HG03342 (cell line): ENCODE data around the gene CAPN2.
"Not testable (repeated sequence)": the region's sequence is repeated elsewhere in the genome, so short reads cannot be mapped to it uniquely, and the experiment has no call there.

ENCODE experiments used
- ATAC-seq: cut with Tn5 transposase; IDR thresholded peaks from one replicate; pipeline ENCODE4 v1.9.1; 2021; ENCODE audit warnings: mild to moderate bottlenecking, moderate library complexity; ENCODE audit not compliant: unreplicated experiment

Gene CAPN2

GRCh38 chr1:223716302-223716862 lies 4.0 kb downstream of the CAPN2 start:
- ATAC-seq = peak; percentile 41

GRCh38 chr1:223717123-223717522 lies 4.8 kb downstream of the CAPN2 start:
- ATAC-seq = no peak

- no peak for ATAC-seq
These were observed 5.5 kb downstream of the CAPN2 start for GRCh38 chr1:223717695-223718363.

GRCh38 chr1:223718850-223719249 lies 6.5 kb downstream of the CAPN2 start:
- ATAC-seq = no peak

- no peak for ATAC-seq
These were observed 8.7 kb downstream of the CAPN2 start for GRCh38 chr1:223720971-223721591.

- no peak for ATAC-seq
These were observed 9.6 kb downstream of the CAPN2 start for GRCh38 chr1:223721658-223722607.

- no peak for ATAC-seq
These were observed 11.1 kb downstream of the CAPN2 start for GRCh38 chr1:223723351-223723904.

GRCh38 chr1:223724376-223724775 lies 12.0 kb downstream of the CAPN2 start:
- ATAC-seq = no peak

- no peak for ATAC-seq
These were observed 13.2 kb downstream of the CAPN2 start for GRCh38 chr1:223725578-223725977.

GRCh38 chr1:223726380-223727001 lies 14.2 kb downstream of the CAPN2 start:
- ATAC-seq = peak; percentile 97

GRCh38 chr1:223727541-223727940 lies 15.2 kb downstream of the CAPN2 start:
- ATAC-seq = no peak

- ATAC-seq = no peak
These were observed 17.6 kb downstream of the CAPN2 start for GRCh38 chr1:223729906-223730305.

- ATAC-seq = no peak
These were observed 18.3 kb downstream of the CAPN2 start for GRCh38 chr1:223730479-223731132.

- no peak for ATAC-seq
These were observed 18.9 kb downstream of the CAPN2 start for GRCh38 chr1:223731133-223731770.

GRCh38 chr1:223732993-223733798 lies 20.9 kb downstream of the CAPN2 start:
- ATAC-seq = no peak

- ATAC-seq = no peak
These were observed 21.8 kb downstream of the CAPN2 start for GRCh38 chr1:223733898-223734852.

- ATAC-seq = not testable (repeated sequence)
These were observed 24.3 kb downstream of the CAPN2 start for GRCh38 chr1:223736638-223737037.

GRCh38 chr1:223737342-223737741 lies 25.0 kb downstream of the CAPN2 start:
- ATAC-seq = no peak
